GM19351 (cell line): ENCODE data around the gene TMPRSS5.
"Not testable (repeated sequence)": the region's sequence is repeated elsewhere in the genome, so short reads cannot be mapped to it uniquely, and the experiment has no call there.

Experiments used
- ATAC-seq: cut with Tn5 transposase; IDR thresholded peaks from one replicate; pipeline ENCODE4 v1.9.1; 2021; ENCODE audit warnings: mild to moderate bottlenecking, moderate library complexity; ENCODE audit not compliant: unreplicated experiment

Gene TMPRSS5

GRCh38 chr11:113705871-113706655, at the start of gene TMPRSS5:
Gene TMPRSS5, minus strand, starts transcription at chr11:113706308. Its CDS starts 84 bp downstream, at chr11:113706224.
- no peak for ATAC-seq

DNA sequence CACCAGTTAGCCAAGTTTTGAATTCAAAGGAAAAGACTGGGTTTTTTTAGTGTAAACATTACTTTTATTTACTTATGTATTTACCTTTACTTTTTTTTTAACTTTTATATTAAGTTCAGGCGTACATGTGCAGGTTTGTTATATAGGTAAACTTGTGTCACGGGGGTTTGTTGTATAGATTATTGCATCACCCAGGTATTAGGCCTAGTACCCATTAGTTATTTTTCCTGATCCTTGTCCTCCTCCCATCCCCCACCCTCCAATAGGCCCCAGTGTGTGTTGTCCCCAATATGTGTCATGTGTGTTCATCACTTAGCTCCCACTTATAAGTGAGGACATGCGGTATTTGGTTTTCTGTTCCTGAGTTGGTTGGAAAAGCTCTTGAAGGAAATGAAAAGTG, 46.8 kb upstream of the TMPRSS5 start:
- no peak for ATAC-seq

DNA sequence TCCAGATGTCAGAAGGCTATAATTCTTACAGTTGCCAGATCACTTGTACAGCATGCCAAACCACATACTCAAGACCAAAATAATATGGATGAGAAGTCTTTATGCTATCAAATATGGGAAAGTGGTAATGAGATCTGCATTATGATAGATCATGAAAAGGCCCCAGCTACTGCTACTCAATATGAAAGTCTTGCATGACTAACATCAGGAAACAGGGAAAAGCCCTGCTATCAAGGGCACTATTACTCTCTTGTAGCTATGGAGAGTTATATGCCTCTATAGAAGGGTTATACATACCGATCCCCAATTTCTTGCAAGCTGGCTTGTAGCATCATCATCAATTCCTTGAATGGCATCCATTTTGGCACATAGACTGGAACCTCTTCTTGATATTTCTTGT, 30.2 kb upstream of the TMPRSS5 start:
- no peak for ATAC-seq

DNA sequence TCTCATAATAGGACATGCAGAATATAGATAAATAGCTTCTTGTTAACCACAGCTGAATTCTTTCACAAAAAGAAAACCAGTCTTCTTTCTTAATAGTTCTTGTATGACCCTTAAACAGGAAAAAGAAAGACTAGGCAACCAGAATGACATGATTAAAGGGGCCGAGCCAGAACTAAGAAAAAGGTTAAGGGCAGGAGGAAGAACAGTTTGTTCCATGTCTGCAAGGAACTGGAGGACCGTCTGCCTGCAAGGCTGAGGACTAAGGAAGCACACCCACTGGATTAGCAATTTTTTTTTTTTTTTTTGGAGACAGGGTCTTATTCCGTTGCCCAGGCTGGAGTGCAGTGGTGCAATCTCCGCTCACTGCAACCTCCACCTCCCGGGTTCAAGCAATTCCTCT, 26.0 kb upstream of the TMPRSS5 start:
- ATAC-seq = no peak

GRCh38 chr11:113730887-113731726, 25.0 kb upstream of the TMPRSS5 start:
- ATAC-seq = no peak

GRCh38 chr11:113729456-113729855, 23.3 kb upstream of the TMPRSS5 start:
- ATAC-seq = no peak

GRCh38 chr11:113728814-113729213, 22.7 kb upstream of the TMPRSS5 start:
- no peak for ATAC-seq

DNA sequence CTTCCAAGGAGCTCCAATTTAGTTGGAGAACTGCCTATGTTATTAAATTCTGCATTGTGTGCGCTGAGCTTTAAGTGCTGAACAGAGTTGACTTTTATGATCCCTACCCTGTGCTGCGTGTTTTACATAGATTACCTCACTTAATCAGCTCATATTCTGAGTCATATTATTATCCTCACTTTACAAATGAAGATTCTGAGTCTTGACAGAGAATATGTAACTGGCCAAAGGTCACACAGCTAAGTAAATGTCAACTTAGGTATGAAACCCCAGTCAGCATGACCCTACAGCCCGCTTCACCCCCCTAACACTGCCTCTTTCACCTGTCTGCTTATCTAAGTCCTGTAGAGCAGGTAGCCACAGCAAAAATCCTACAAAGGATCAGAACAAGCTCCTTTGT, 19.8 kb upstream of the TMPRSS5 start:
- ATAC-seq = no peak

- no peak for ATAC-seq
Measured at GRCh38 chr11:113725407-113725806, 19.3 kb upstream of the TMPRSS5 start.

DNA sequence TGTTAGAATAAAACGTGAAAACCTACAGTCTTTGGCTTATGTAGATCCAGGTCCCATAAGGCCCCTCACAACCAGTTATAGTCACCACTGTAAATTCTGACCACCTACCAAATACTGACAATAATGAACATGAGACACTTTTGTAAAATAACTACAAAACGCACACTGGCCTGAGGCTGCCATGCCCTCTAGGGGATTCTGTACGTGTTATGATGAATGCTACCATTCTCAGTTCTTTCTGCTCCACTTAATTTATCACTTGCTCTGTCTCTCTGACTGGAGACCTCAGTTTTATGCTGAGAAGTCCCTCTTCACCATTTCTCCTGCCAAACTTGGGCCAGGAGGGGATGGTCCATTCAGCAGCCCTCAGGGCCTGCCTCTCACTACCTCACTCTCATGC, 18.7 kb upstream of the TMPRSS5 start:
- ATAC-seq = no peak

DNA sequence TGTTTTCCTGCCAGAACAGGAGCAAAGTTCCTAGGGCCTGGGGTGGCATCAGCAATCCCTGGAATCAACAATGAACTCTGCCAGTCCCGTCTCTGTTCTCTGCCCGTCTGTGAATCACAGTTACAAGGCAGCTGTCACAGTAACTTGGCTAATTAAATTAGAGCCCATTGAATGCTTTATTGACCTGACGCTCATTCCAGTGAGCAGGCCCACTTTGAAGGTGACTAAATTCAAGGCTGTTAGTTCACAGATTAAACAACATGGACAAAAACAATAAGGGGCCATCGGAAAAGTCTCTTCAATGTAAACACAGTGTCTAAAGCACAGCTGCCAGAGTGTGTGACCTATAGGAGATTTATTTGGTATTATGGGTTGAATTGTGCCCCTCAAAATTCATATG, 17.7 kb upstream of the TMPRSS5 start:
- no peak for ATAC-seq

- ATAC-seq = no peak
Measured at GRCh38 chr11:113722934-113723333, 16.8 kb upstream of the TMPRSS5 start.

- ATAC-seq = no peak
Measured at GRCh38 chr11:113722221-113722620, 16.1 kb upstream of the TMPRSS5 start.

GRCh38 chr11:113721462-113722066, 15.5 kb upstream of the TMPRSS5 start:
- no peak for ATAC-seq

DNA sequence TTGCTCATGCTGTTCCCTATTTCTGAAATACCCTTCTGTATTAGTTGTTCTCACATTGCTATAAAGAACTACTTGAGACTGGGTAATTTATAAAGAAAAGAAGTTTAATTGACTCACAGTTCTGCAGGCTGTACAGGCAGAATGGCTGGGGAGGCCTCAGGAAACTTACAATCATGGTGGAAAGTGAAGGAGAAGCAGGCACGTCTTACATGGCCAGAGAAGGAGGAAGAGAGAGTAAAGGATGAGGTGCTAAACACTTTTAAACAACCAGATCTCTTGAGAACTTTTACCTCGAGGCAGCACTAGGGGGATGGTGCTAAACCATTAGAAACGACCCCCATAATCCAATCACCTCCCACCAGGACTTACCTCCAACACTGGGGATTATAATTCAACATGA, 14.4 kb upstream of the TMPRSS5 start:
- ATAC-seq = not testable (repeated sequence)

DNA sequence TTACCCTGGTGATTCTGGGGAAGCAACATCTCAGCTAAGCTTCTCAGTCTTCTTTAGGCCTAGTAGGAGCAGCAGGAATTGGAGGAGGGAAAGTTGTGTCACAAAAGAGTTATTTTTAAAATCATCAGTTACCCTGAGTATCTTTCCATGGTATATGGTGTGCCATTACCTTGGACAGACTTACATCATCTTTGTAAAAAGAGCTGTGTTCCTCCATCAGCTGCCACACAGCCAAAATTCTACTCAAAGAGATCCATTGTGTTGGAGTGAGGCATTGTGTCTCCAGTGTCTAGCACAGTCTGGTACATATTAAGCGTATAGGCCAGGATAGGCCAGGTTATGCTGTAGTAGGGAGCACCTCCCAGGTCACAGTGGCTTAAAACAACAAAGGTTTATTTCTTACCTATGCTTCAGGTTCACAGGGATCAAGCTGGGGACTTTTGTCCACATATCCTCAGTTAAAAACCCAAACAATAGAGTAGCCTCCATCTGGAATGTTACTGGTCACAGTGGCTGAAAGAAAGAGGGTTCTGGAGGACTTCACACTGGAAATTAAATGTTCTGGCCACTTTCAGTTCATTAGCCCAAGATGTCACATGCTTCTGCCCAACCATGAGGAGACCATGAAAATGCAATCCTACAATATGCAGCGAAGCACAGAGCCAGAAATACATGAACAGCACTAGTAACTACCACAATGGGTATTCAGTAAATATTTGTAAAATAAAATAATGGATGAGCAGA, 9.9 kb upstream of the TMPRSS5 start:
- no peak for ATAC-seq

GRCh38 chr11:113715273-113715672, 9.2 kb upstream of the TMPRSS5 start:
- no peak for ATAC-seq

DNA sequence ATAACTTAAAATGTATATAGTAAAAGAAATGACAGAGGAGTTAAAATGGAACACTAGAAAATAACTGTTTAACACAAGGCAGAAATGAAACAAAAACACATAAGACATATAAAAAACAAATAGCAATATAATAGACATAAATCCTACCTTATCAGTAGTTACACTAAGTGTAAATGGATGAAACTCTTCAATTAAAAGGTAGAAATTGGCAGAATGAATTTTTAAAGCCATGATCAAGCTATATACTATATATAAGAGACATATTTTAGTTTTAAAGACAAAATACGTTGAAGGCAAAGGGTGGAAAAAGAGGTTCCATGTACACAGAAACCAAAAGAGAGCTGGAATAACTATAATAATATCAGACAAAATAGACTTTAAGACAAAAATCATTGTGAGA, 4.9 kb upstream of the TMPRSS5 start:
- no peak for ATAC-seq

GRCh38 chr11:113703551-113703950, 2.6 kb downstream of the TMPRSS5 start:
- ATAC-seq = not testable (repeated sequence)

DNA sequence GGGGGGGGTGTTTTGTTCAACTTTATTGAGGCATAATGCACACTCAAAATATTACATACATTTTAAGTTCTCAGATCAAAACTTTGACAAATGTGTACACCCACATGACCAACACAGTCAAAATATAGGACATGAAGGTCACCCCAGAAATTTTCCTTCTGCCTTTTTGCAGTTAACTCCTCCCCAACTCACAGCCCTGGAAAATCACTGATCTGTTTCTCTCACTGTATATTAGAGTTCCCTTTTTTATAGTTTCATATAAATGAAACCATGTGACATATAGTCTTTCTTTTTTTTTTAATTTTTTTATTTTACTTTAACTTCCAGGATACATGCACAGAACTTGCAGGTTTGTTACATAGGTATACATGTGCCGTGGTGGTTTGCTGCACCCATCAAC, 4.6 kb downstream of the TMPRSS5 start:
- ATAC-seq = no peak

DNA sequence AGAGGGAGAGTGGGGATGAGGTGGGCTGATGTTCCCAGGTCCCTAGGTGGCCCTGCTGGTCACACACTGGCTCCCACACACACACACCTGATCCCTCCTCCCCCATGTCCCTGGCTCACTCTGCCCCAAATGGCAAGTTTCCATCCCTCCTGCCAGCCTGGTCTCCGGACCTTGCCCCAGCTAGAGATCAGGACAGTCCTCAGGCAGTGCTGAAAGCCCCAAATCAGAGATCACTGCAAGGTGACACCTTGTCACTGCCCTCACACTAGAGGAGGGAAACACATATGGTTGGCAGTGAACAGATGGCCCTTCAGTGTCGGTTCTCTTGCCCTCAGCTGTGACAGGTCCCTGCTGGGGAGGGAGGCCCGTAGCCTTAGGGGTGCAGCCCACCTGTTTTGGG, 7.6 kb downstream of the TMPRSS5 start:
- no peak for ATAC-seq
